IPS-18a (cell line): ENCODE results near the gene ZNF568.

ENCODE experiments used
- H3K27ac ChIP-seq: one replicate; pipeline ENCODE4 v1.5.1; 2013; ENCODE audit warnings: low read length
- H3K27me3 ChIP-seq: one replicate; pipeline ENCODE4 v1.6.1; 2013; ENCODE audit warnings: mild to moderate bottlenecking, low read length; ENCODE audit not compliant: control insufficient read depth, insufficient read depth
- H3K36me3 ChIP-seq: one replicate; pipeline ENCODE4 v1.6.1; 2013; ENCODE audit warnings: low read depth, low read length; ENCODE audit not compliant: control insufficient read depth
- H3K4me1 ChIP-seq: one replicate; pipeline ENCODE4 v1.6.1; 2013; ENCODE audit warnings: low read depth, low read length; ENCODE audit not compliant: control insufficient read depth
- H3K4me3 ChIP-seq: one replicate; pipeline ENCODE4 v1.5.1; 2013; ENCODE audit warnings: low read length
- H3K9ac ChIP-seq: one replicate; pipeline ENCODE4 v1.6.1; 2013; ENCODE audit warnings: mild to moderate bottlenecking, low read length, moderate library complexity
- H3K9me3 ChIP-seq: one replicate; pipeline ENCODE4 v1.6.1; 2013; ENCODE audit warnings: low read depth, low read length; ENCODE audit not compliant: control insufficient read depth

Gene ZNF568

DNA sequence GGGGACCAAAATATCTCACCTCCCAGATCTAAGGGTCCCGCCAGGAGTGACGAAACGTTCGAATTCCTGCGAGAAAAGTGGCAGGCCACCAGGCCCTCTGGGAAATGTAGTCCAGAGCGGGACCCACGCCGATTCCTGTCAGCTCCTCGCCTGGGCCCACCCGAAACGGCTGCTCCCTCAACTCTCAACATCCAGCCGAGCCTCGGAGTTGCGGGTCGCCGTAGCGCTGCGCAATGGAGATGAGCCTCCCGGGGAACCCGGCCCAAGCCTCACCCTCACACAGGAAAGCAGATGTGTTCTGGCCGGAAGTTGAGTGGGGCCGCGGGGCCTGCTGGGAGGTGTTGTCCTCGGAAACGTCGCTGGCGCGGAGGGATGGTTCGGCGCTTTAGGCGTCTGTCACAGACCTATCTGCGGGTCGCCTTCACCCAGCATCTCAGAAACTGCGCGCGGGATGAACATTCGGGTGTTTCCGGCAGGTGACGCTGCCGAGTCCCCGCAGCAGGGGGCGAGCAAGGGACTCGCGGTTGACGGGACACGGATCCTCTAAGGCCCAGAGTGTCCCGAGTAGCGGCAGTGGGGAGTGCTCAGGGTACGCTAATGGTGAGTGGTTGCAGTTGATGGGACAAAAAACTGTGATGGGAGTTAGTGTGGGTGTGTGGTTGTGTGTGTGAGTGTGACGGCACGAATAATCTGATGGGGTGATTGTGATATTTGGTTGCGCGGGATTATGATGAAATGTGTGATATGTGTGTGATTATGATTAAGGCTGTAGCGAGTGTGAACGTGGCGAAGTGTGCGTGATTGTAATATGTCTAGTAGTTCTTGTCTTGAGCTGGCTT lies at the start of gene ZNF568, which contains the start of gene ZNF829:
Gene ZNF568 (plus strand): TSS at position 341 of the 839 bp plus-strand sequence. CDS start 6,439 bp downstream, outside the sequence.
Gene ZNF829 (minus strand): TSS at position 300 of the 839 bp plus-strand sequence. CDS start 1,124 bp downstream, outside the sequence.
- peaks cover 26% of the 10 kb centered on the region for H3K9me3 ChIP-seq
- peak within 1 kb of the TSS; percentile 72 for H3K9ac ChIP-seq
- H3K27ac ChIP-seq, result no peak within 1 kb of the TSS
- no peaks in the 10 kb centered on the region for H3K36me3 ChIP-seq
- H3K27me3 ChIP-seq, result no peaks in the 10 kb centered on the region
- peak within 1 kb of the TSS; percentile 88 for H3K4me3 ChIP-seq
- H3K4me1 ChIP-seq, result peaks cover 4% of the 10 kb centered on the region

DNA sequence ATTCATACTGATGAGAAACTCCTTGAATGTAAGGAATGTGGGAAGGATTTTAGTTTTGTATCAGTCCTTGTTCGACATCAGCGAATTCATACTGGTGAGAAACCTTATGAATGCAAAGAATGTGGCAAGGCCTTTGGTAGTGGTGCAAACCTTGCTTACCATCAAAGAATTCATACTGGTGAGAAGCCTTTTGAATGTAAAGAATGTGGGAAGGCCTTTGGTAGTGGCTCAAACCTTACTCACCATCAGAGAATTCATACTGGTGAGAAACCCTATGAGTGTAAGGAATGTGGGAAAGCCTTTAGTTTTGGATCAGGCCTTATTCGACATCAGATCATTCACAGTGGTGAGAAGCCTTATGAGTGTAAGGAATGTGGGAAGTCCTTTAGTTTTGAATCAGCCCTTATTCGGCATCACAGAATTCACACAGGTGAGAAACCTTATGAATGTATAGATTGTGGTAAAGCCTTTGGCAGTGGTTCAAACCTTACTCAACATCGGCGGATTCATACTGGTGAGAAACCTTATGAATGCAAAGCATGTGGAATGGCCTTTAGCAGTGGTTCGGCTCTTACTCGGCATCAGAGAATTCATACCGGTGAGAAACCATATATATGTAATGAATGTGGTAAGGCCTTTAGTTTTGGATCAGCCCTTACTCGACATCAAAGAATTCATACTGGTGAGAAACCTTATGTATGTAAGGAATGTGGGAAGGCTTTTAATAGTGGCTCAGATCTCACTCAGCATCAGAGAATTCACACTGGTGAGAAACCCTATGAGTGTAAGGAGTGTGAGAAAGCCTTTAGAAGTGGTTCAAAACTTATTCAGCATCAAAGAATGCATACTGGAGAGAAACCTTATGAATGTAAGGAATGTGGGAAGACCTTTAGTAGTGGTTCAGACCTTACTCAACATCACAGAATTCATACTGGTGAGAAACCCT lies 38.9 kb upstream of the ZNF568 start:
- Histone ChIP-seq H3K27ac (no peak overlapping the region), H3K36me3 (peaks cover 21% of the 10 kb centered on the region), H3K27me3 (no peaks in the 10 kb centered on the region), H3K9me3 (peaks cover 86% of the 10 kb centered on the region), H3K9ac (no peak overlapping the region), H3K4me1 (no peaks in the 10 kb centered on the region), H3K4me3 (no peak overlapping the region)

GRCh38 chr19:36891768-36892357 lies 24.3 kb upstream of the ZNF568 start:
- Histone ChIP-seq H3K36me3 (peaks cover 13% of the 10 kb centered on the region), H3K4me3 (no peak overlapping the region), H3K9ac (no peak overlapping the region), H3K9me3 (peaks cover 87% of the 10 kb centered on the region), H3K27me3 (no peaks in the 10 kb centered on the region), H3K4me1 (no peaks in the 10 kb centered on the region), H3K27ac (no peak overlapping the region)

- Histone ChIP-seq H3K9me3 (peaks cover 85% of the 10 kb centered on the region), H3K4me1 (no peaks in the 10 kb centered on the region), H3K9ac (no peak overlapping the region), H3K27ac (no peak overlapping the region), H3K27me3 (no peaks in the 10 kb centered on the region), H3K4me3 (no peak overlapping the region), H3K36me3 (peaks cover 17% of the 10 kb centered on the region)
Measured at GRCh38 chr19:36894849-36895383, 21.2 kb upstream of the ZNF568 start.

DNA sequence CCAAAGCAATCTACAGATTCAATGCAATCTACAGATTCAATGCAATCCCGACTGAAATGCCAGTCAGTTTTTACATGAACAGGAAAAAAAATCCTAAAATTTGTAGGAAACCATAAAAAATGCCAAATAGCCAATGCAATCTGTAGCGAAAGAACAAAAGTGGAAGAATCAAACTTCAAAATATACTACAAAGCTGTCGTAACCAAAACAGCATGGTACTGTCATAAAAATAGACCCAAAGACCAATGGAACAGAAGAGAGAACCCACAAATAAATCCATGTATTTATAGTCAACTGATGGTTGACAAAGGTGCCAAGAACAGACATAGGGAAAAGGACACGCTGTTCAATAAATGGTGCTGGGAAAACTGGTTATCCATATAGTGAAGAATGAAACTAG lies 17.7 kb upstream of the ZNF568 start:
- Histone ChIP-seq H3K27me3 (no peaks in the 10 kb centered on the region), H3K36me3 (peaks cover 9% of the 10 kb centered on the region), H3K9me3 (peaks cover 74% of the 10 kb centered on the region), H3K4me3 (no peak overlapping the region), H3K27ac (no peak overlapping the region), H3K9ac (no peak overlapping the region), H3K4me1 (no peaks in the 10 kb centered on the region)

DNA sequence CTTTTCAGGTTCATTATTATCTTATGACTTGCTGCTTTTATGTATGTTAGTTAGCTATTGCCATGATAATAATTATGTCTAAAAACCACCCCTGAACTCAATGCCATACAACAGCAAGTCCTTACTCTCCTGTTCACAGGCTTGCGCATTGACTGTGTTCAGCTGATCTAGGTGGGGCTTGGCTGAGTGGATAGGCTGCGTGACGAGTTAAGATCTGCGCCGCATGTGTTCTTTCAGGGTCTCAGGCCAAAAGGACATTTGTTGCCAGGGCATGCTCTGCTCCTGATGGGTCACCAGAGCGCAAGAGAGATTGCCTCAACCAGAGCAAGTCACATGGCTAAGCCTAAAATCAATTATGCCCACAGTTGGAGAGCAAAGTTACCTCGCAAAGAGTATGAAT lies 859 bp downstream of the ZNF568 start:
- H3K27ac ChIP-seq, result no peak overlapping the region
- H3K4me3 ChIP-seq, result peak overlapping the region; percentile 88
- no peaks in the 10 kb centered on the region for H3K36me3 ChIP-seq
- H3K9ac ChIP-seq, result peak overlapping the region; percentile 72
- no peaks in the 10 kb centered on the region for H3K27me3 ChIP-seq
- peaks cover 26% of the 10 kb centered on the region for H3K9me3 ChIP-seq
- H3K4me1 ChIP-seq, result peaks cover 4% of the 10 kb centered on the region

DNA sequence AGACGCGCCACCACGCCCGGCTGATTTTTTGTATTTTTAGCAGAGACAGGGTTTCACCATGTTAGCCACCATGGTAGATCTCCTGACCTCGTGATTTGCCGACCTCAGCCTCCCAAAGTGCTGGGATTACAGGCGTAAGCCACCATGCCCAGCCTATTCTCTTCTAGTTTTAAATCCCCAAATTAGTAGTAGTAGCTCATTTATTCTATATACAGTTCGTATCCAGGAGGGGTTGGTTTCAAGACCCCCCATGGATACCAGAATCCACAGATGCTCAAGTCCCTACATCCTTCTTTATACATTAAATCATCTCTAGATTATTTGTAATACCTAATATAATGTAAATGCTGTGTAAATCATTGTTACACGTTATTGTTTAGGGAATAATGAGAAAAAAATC lies 2.0 kb downstream of the ZNF568 start:
- no peaks in the 10 kb centered on the region for H3K27me3 ChIP-seq
- H3K9ac ChIP-seq, result no peak overlapping the region
- no peak overlapping the region for H3K4me3 ChIP-seq
- H3K9me3 ChIP-seq, result peaks cover 24% of the 10 kb centered on the region
- H3K36me3 ChIP-seq, result no peaks in the 10 kb centered on the region
- H3K4me1 ChIP-seq, result peaks cover 4% of the 10 kb centered on the region
- H3K27ac ChIP-seq, result no peak overlapping the region

GRCh38 chr19:36931684-36932083 lies 15.6 kb downstream of the ZNF568 start:
- Histone ChIP-seq H3K9ac (no peak overlapping the region), H3K36me3 (no peaks in the 10 kb centered on the region), H3K4me3 (no peak overlapping the region), H3K27ac (no peak overlapping the region), H3K9me3 (peaks cover 58% of the 10 kb centered on the region), H3K4me1 (no peaks in the 10 kb centered on the region), H3K27me3 (no peaks in the 10 kb centered on the region)

- Histone ChIP-seq H3K9ac (no peak overlapping the region), H3K27me3 (no peaks in the 10 kb centered on the region), H3K4me1 (no peaks in the 10 kb centered on the region), H3K36me3 (peaks cover 4% of the 10 kb centered on the region), H3K9me3 (peaks cover 58% of the 10 kb centered on the region), H3K4me3 (no peak overlapping the region), H3K27ac (no peak overlapping the region)
Measured at GRCh38 chr19:36939153-36939552, 23.0 kb downstream of the ZNF568 start.

DNA sequence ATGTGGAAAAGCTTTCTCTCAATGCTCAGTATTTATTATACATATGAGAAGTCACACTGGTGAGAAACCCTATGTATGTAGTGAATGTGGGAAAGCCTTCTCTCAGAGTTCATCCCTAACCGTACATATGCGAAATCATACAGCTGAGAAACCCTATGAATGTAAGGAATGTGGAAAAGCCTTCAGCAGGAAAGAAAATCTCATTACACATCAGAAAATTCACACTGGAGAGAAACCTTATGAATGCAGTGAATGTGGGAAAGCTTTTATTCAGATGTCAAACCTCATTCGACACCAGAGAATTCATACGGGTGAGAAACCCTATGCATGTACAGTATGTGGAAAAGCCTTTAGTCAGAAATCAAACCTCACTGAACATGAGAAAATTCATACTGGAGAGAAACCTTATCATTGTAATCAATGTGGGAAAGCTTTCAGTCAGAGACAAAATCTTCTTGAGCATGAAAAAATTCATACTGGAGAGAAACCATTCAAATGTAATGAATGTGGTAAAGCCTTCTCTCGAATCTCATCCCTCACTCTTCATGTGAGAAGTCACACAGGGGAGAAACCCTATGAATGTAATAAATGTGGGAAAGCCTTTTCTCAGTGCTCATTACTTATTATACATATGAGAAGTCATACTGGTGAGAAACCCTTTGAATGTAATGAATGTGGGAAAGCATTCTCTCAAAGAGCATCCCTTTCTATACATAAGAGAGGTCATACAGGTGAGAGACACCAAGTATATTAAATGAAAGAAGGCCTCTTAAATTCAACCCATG lies 34.4 kb downstream of the ZNF568 start:
- Histone ChIP-seq H3K9me3 (peaks cover 58% of the 10 kb centered on the region), H3K27ac (no peak overlapping the region), H3K27me3 (no peaks in the 10 kb centered on the region), H3K4me3 (no peak overlapping the region), H3K4me1 (no peaks in the 10 kb centered on the region), H3K9ac (no peak overlapping the region), H3K36me3 (peaks cover 4% of the 10 kb centered on the region)
